GM21576 (cell line): ENCODE results near the gene LRP5.
"Not testable (repeated sequence)": the region's sequence is repeated elsewhere in the genome, so short reads cannot be mapped to it uniquely, and the experiment has no call there.

Source experiments
- ATAC-seq: cut with Tn5 transposase; IDR thresholded peaks from one replicate; pipeline ENCODE4 v1.9.1; 2021; ENCODE audit warnings: mild to moderate bottlenecking, moderate library complexity; ENCODE audit not compliant: unreplicated experiment

LRP5 gene

GRCh38 chr11:68282141-68282860 is 30.1 kb upstream of the LRP5 start:
- peak; percentile 75 for ATAC-seq

GRCh38 chr11:68282861-68283230 is 29.5 kb upstream of the LRP5 start:
- no peak for ATAC-seq

GRCh38 chr11:68284588-68284987 is 27.8 kb upstream of the LRP5 start:
- not testable (repeated sequence) for ATAC-seq

- ATAC-seq, result no peak
Measured at GRCh38 chr11:68287419-68287818, 25.0 kb upstream of the LRP5 start.

- no peak for ATAC-seq
Measured at GRCh38 chr11:68289456-68289855, 22.9 kb upstream of the LRP5 start.

GRCh38 chr11:68293708-68294107 is 18.7 kb upstream of the LRP5 start:
- ATAC-seq, result no peak

- ATAC-seq, result no peak
Measured at GRCh38 chr11:68295271-68295670, 17.1 kb upstream of the LRP5 start.

- no peak for ATAC-seq
Measured at GRCh38 chr11:68295940-68296339, 16.5 kb upstream of the LRP5 start.

GRCh38 chr11:68296344-68297051 is 15.9 kb upstream of the LRP5 start:
- ATAC-seq, result no peak

- no peak for ATAC-seq
Measured at GRCh38 chr11:68297052-68297378, 15.4 kb upstream of the LRP5 start.

- no peak for ATAC-seq
Measured at GRCh38 chr11:68297494-68297811, 14.9 kb upstream of the LRP5 start.

- ATAC-seq, result peak; percentile 61
Measured at GRCh38 chr11:68297812-68298658, 14.4 kb upstream of the LRP5 start.

GRCh38 chr11:68298659-68299516 is 13.5 kb upstream of the LRP5 start:
- ATAC-seq, result no peak

- ATAC-seq, result not testable (repeated sequence)
Measured at GRCh38 chr11:68299517-68299879, 12.9 kb upstream of the LRP5 start.

- no peak for ATAC-seq
Measured at GRCh38 chr11:68300076-68300830, 12.1 kb upstream of the LRP5 start.

GRCh38 chr11:68302256-68302655 is 10.1 kb upstream of the LRP5 start:
- ATAC-seq, result no peak

GRCh38 chr11:68302670-68303069 is 9.7 kb upstream of the LRP5 start:
- no peak for ATAC-seq

- no peak for ATAC-seq
Measured at GRCh38 chr11:68303083-68303482, 9.3 kb upstream of the LRP5 start.

- no peak for ATAC-seq
Measured at GRCh38 chr11:68303982-68304780, 8.2 kb upstream of the LRP5 start.

- ATAC-seq, result no peak
Measured at GRCh38 chr11:68306636-68307035, 5.8 kb upstream of the LRP5 start.
